Measurements from ENCODE around the gene MME.

Gene MME

DNA sequence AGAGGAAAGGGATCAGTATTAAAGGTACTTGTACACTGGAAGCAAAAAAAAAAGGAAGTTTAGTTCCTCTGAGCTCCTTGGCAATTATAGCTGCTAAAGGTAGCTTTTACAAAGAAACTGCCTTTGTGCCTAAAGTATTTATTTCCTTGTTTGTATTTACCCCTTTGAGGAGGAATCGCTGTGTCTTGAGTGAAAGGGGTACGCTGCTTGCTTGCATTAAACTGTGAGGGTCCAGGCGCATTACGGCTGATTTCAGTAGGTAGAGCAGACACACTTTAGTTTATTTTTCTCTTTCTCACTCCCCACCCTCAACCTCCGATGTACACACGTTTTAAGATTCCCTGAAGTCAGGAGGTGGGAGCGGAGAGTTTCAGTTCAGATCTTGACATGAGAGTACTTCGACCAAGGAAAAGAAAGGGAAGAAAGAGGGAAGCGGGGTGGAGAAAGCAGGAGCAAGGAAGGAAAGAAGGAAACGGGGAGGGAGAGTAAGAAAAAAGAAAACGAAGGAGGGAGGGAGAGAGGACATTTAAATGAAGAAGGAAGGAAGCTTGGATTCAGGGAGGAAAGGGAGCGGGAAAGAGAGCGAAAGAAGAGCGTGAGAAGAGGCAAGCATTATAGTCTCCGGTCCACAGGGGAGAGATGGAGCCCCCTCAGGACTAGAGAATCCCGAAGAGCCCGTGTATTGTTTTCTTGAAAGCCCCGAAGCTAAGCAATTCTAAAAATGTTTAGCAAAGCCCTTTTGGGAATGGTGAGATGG, 1.2 kb upstream of the MME start:
- in situ Hi-C loops (cut with MboI; ENCODE audit: low sequenced_read_pairs, unreplicated experiment), result no loop called here
- TF ChIP-seq, protein P1, sequence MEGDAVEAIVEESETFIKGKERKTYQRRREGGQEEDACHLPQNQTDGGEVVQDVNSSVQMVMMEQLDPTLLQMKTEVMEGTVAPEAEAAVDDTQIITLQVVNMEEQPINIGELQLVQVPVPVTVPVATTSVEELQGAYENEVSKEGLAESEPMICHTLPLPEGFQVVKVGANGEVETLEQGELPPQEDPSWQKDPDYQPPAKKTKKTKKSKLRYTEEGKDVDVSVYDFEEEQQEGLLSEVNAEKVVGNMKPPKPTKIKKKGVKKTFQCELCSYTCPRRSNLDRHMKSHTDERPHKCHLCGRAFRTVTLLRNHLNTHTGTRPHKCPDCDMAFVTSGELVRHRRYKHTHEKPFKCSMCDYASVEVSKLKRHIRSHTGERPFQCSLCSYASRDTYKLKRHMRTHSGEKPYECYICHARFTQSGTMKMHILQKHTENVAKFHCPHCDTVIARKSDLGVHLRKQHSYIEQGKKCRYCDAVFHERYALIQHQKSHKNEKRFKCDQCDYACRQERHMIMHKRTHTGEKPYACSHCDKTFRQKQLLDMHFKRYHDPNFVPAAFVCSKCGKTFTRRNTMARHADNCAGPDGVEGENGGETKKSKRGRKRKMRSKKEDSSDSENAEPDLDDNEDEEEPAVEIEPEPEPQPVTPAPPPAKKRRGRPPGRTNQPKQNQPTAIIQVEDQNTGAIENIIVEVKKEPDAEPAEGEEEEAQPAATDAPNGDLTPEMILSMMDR (IDR thresholded peaks at IDR 0.05; ENCODE audit: borderline replicate concordance, control extremely low read depth, extremely low read depth, insufficient read depth, missing control alignments), result no peak

DNA sequence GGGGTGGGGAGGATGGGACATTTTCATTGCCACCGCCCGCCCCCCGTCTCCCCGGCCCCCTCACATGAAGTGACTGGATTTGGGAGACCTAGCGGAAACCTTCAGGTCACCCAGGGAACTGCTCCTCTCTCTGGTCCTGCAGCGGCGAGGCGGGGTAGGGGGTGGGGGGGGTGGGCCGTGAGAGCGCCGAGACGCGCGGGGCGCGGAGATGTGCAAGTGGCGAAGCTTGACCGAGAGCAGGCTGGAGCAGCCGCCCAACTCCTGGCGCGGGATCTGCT, 712 bp upstream of the MME start:
- peak; percentile 22 for DNase-seq (ENCODE audit: low spot score)

More for the DNA sequence above, 1.2 kb upstream of the MME start:
- DNase-seq (ENCODE audit: low spot score), result no peak

GRCh38 chr3:155080692-155081091, 573 bp downstream of the MME start:
- TF ChIP-seq, protein P1 (IDR thresholded peaks at IDR 0.05; ENCODE audit: borderline replicate concordance, control extremely low read depth, extremely low read depth, insufficient read depth, missing control alignments), result no peak
- DNase-seq (ENCODE audit: low spot score), result no peak
- in situ Hi-C loops (cut with MboI; ENCODE audit: low sequenced_read_pairs, unreplicated experiment), result no loop called here

More for the DNA sequence above, 712 bp upstream of the MME start:
- TF ChIP-seq, protein P1 (IDR thresholded peaks at IDR 0.05; ENCODE audit: borderline replicate concordance, control extremely low read depth, extremely low read depth, insufficient read depth, missing control alignments), result no peak
- in situ Hi-C loops (cut with MboI; ENCODE audit: low sequenced_read_pairs, unreplicated experiment), result no loop called here

- DNase-seq (ENCODE audit: low spot score), result no peak
- in situ Hi-C loops (cut with MboI; ENCODE audit: low sequenced_read_pairs, unreplicated experiment), result no loop called here
- TF ChIP-seq, protein P1 (IDR thresholded peaks at IDR 0.05; ENCODE audit: borderline replicate concordance, control extremely low read depth, extremely low read depth, insufficient read depth, missing control alignments), result no peak
Measured at GRCh38 chr3:155083313-155083905, 3.3 kb downstream of the MME start.

- DNase-seq (ENCODE audit: low spot score), result no peak
- in situ Hi-C loops (cut with MboI; ENCODE audit: low sequenced_read_pairs, unreplicated experiment), result no loop called here
- TF ChIP-seq, protein P1 (IDR thresholded peaks at IDR 0.05; ENCODE audit: borderline replicate concordance, control extremely low read depth, extremely low read depth, insufficient read depth, missing control alignments), result no peak
Measured at GRCh38 chr3:155084567-155084966, 4.4 kb downstream of the MME start.

DNA sequence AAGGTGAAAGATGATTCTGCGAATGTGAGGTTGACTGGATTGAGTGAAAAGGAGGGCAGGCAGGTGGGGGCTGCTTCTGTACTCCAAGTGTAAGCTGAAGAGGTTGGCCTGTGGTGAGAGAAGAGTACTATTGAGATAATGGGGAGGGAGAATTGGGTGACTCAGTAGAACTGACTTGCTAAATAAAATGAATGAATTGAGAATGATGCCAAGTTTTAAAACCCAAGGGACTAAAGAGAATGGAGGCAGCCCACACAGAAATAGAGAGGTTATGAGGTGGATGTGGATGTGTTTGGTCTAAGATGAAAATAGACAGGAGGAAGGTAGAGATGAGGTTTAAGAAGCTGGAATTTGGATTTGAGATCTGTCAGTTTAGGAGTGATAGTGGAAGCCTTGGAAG, 5.9 kb downstream of the MME start:
- DNase-seq (ENCODE audit: low spot score), result no peak
- TF ChIP-seq, protein P1 (IDR thresholded peaks at IDR 0.05; ENCODE audit: borderline replicate concordance, control extremely low read depth, extremely low read depth, insufficient read depth, missing control alignments), result no peak
- in situ Hi-C loops (cut with MboI; ENCODE audit: low sequenced_read_pairs, unreplicated experiment), result no loop called here
